RWPE1 (cell line): ENCODE measurements around the gene CTXND1.

Source experiments
- CTCF ChIA-PET: fragments of 350-600 bp; sonication (Branson Sonifier 250); formaldehyde crosslinking; extraction: SDS; loops from one replicate; lab custom pipeline; 2021; lab: Yijun Ruan, JAX
- POLR2A ChIA-PET: fragments of 400-600 bp; formaldehyde crosslinking; extraction: SDS; loops from one replicate; lab custom pipeline; 2020; ENCODE audit warnings: antibody characterized with exemption; ENCODE audit not compliant: low non-redundant PET; lab: Yijun Ruan, JAX
- DNase-seq: peaks from one replicate; pipeline ENCODE4 v3.0.0; 2012; ENCODE audit warnings: low spot score
- H3K27ac ChIP-seq: fragments of 450-650 bp; 2 replicates; pipeline ENCODE4 v1.5.1; 2017
- CTCF ChIP-seq: fragments of 450-650 bp; conservative IDR thresholded peaks from 2 replicates; pipeline ENCODE4 v1.5.1; 2017; ENCODE audit warnings: low read depth, mild to moderate bottlenecking

The CTXND1 gene

GRCh38 chr15:80179025-80179759, 72.8 kb downstream of the CTXND1 start:
- ChIA-PET POLR2A (no interaction called here), CTCF (interaction anchor here (0.6 to 1.0 kb wide), 2 partner anchors 106 to 118 kb away, joined by 3 to 6 read pairs; no protein-coding TSS in a partner anchor)
- peak overlapping the region; percentile 78 for H3K27ac ChIP-seq
- TF ChIP-seq CTCF = no peak
- DNase-seq = peak; percentile 92

GRCh38 chr15:80177156-80177555, 74.9 kb downstream of the CTXND1 start:
- POLR2A ChIA-PET = no interaction called here
- CTCF ChIA-PET = no interaction called here
- DNase-seq = no peak
- no peak overlapping the region for H3K27ac ChIP-seq
- TF ChIP-seq CTCF = no peak

- ChIA-PET POLR2A (no interaction called here), CTCF (interaction anchor here (0.6 kb wide), 1 partner anchor 1436 kb away, joined by 3 read pairs; no protein-coding TSS in a partner anchor)
- peak overlapping the region; percentile 21 for H3K27ac ChIP-seq
- no peak for DNase-seq
- TF ChIP-seq CTCF = no peak
Observed at GRCh38 chr15:80176443-80176842, 75.6 kb downstream of the CTXND1 start.

- ChIA-PET POLR2A (no interaction called here), CTCF (no interaction called here)
- TF ChIP-seq CTCF = no peak
- no peak for DNase-seq
- H3K27ac ChIP-seq = no peak overlapping the region
Observed at GRCh38 chr15:80175436-80175835, 76.6 kb downstream of the CTXND1 start.

- DNase-seq = no peak
- ChIA-PET CTCF (interaction anchor here (0.6 to 1.5 kb wide), 10 partner anchors 12 to 793 kb away, joined by 3 to 8 read pairs (median 4); no protein-coding TSS in a partner anchor), POLR2A (no interaction called here)
- H3K27ac ChIP-seq = peak overlapping the region; percentile 71
- TF ChIP-seq CTCF = no peak
Observed at GRCh38 chr15:80174017-80174746, 77.8 kb downstream of the CTXND1 start.

GRCh38 chr15:80173022-80173759, 78.8 kb downstream of the CTXND1 start:
- CTCF ChIA-PET = interaction anchor here (0.6 to 1.5 kb wide), 12 partner anchors 11 to 792 kb away, joined by 3 to 8 read pairs (median 4); partner anchors contain the start of gene MTHFS
- peak overlapping the region; percentile 71 for H3K27ac ChIP-seq
- POLR2A ChIA-PET = no interaction called here
- peak; percentile 88 for TF ChIP-seq CTCF
- peak; percentile 61 for DNase-seq
